H1 (cell line): ENCODE results near the gene TGM6. TPM values are rescaled to one million over a fixed set of nuclear protein-coding genes. Genes with fewer than 3 reads are reported as not detected.
A peak's percentile ranks its signal among the peaks of the same experiment; 100 is the strongest.

ENCODE experiments used
- CTCF ChIA-PET: fragments of 300-600 bp; sonication (Branson Sonifier 250); formaldehyde crosslinking; loops from one replicate; lab custom pipeline; 2021; ENCODE audit not compliant: partially characterized antibody; lab: Charles Lee
- POLR2A ChIA-PET: fragments of 300-600 bp; sonication (Branson Sonifier 250); formaldehyde crosslinking; loops from one replicate; lab custom pipeline; 2021; ENCODE audit warnings: inconsistent platforms; ENCODE audit not compliant: partially characterized antibody; lab: Charles Lee
- DNase-seq, 2 experiments: peaks; one replicate each; pipeline versions ENCODE4 v3.0.0 to v3.0.0-alpha.2; 2010 to 2022; ENCODE audit warnings: low spot score in 2 of 2, low read depth in 1 of 2, mixed read lengths in 1 of 2
- FAIRE-seq: peaks from 2 replicates; lab custom pipeline; 2011; peaks lifted over from hg19 to GRCh38; lab: Jason Lieb, UNC
- H2AFZ ChIP-seq: 2 replicates; pipeline ENCODE4 v1.8.1; 2012; ENCODE audit warnings: low read length, inconsistent platforms
- H2AK5ac ChIP-seq: 2 replicates; pipeline ENCODE4 v1.6.1; 2013; ENCODE audit warnings: low read depth, low read length
- H2BK120ac ChIP-seq: replicated peaks from 2 replicates; pipeline ENCODE3; 2013; ENCODE audit warnings: low read depth, low read length, inconsistent platforms
- H2BK12ac ChIP-seq: 2 replicates; pipeline ENCODE4 v1.6.1; 2013; ENCODE audit warnings: low read depth, low read length
- H2BK15ac ChIP-seq: 2 replicates; pipeline ENCODE4 v1.6.1; 2013; ENCODE audit warnings: low read length
- H2BK20ac ChIP-seq: 2 replicates; pipeline ENCODE4 v1.6.1; 2013; ENCODE audit warnings: low read length
- H2BK5ac ChIP-seq: 2 replicates; pipeline ENCODE4 v1.6.1; 2013; ENCODE audit warnings: low read depth, low read length
- H3K14ac ChIP-seq: 2 replicates; pipeline ENCODE4 v1.6.1; 2013; ENCODE audit warnings: inconsistent platforms; ENCODE audit not compliant: insufficient read length
- H3K18ac ChIP-seq: 2 replicates; pipeline ENCODE4 v1.6.1; 2013; ENCODE audit warnings: low read length; ENCODE audit errors: extremely low read depth
- H3K23ac ChIP-seq: 2 replicates; pipeline ENCODE4 v1.6.1; 2013; ENCODE audit warnings: inconsistent platforms; ENCODE audit not compliant: insufficient read length
- H3K23me2 ChIP-seq: 2 replicates; pipeline ENCODE4 v1.6.1; 2013; ENCODE audit warnings: low read depth, low read length
- H3K27ac ChIP-seq: 2 replicates; pipeline ENCODE4 v1.6.1; 2011; ENCODE audit warnings: low read depth, low read length, inconsistent platforms
- H3K27me3 ChIP-seq, 4 experiments: replicated peaks in 1 of 4; 1 replicate in 1 of 4; 2 replicates in 3 of 4; pipeline versions ENCODE4 v1.6.1 to v1.8.1; 2011 to 2013; ENCODE audit warnings: low read length in 3 of 4, mild to moderate bottlenecking in 3 of 4, inconsistent platforms in 2 of 4, mixed read lengths in 2 of 4, moderate library complexity in 1 of 4; ENCODE audit not compliant: control insufficient read depth in 3 of 4, insufficient read depth in 3 of 4; ENCODE audit errors: extremely low read depth in 1 of 4
- H3K36me3 ChIP-seq, 4 experiments: 2 replicates each; pipeline versions ENCODE4 v1.6.1 to v1.8.1; 2011 to 2013; ENCODE audit warnings: mild to moderate bottlenecking in 4 of 4, low read length in 3 of 4, moderate library complexity in 2 of 4, control low read depth in 1 of 4, inconsistent platforms in 1 of 4; ENCODE audit not compliant: insufficient read depth in 4 of 4, control insufficient read depth in 2 of 4
- H3K4ac ChIP-seq: replicated peaks from 2 replicates; pipeline ENCODE3; 2013; ENCODE audit warnings: low read length, low read depth, mixed read lengths, inconsistent platforms; ENCODE audit not compliant: insufficient read length
- H3K4me1 ChIP-seq, 4 experiments: replicated peaks in 1 of 4; 1 replicate in 1 of 4; 2 replicates in 3 of 4; pipeline versions ENCODE4 v1.6.1 to v1.8.1; 2011 to 2013; ENCODE audit warnings: low read length in 3 of 4, inconsistent platforms in 2 of 4, mixed read lengths in 1 of 4; ENCODE audit not compliant: insufficient read depth in 4 of 4, control insufficient read depth in 3 of 4
- H3K4me2 ChIP-seq, 2 experiments: 2 replicates each; pipeline versions ENCODE4 v1.6.1 to v1.8.1; 2011 to 2013; ENCODE audit warnings: low read depth in 2 of 2, low read length in 2 of 2, control low read depth in 1 of 2, inconsistent platforms in 1 of 2, mild to moderate bottlenecking in 1 of 2; ENCODE audit not compliant: insufficient read depth in 1 of 2
- H3K4me3 ChIP-seq, 4 experiments: fragments of 200-600, 300-600 bp in 1 of 4; sonication (generic), shearing (Covaris generic), sonication (Bioruptor Twin) in 1 of 4; 2 replicates each; pipeline versions ENCODE4 v1.5.1 to v1.8.1; 2011 to 2016; ENCODE audit warnings: low read length in 4 of 4, low read depth in 3 of 4, control low read depth in 2 of 4, inconsistent platforms in 2 of 4, mild to moderate bottlenecking in 2 of 4, mixed read lengths in 1 of 4, moderate library complexity in 1 of 4; ENCODE audit not compliant: insufficient read depth in 2 of 4; ENCODE audit errors: extremely low read depth in 1 of 4
- H3K56ac ChIP-seq: replicated peaks from 2 replicates; pipeline ENCODE3; 2013; ENCODE audit warnings: low read depth, mild to moderate bottlenecking, mixed read lengths, low read length, inconsistent platforms; ENCODE audit not compliant: insufficient read length
- H3K79me1 ChIP-seq: 2 replicates; pipeline ENCODE4 v1.6.1; 2013; ENCODE audit warnings: low read depth, low read length, control low read depth
- H3K79me2 ChIP-seq, 2 experiments: 2 replicates each; pipeline versions ENCODE4 v1.6.1 to v1.8.1; 2012 to 2013; ENCODE audit warnings: low read length in 2 of 2, mild to moderate bottlenecking in 2 of 2, inconsistent platforms in 1 of 2; ENCODE audit not compliant: insufficient read depth in 2 of 2, control insufficient read depth in 1 of 2
- H3K9ac ChIP-seq, 4 experiments: replicated peaks in 1 of 4; 1 replicate in 1 of 4; 2 replicates in 3 of 4; pipeline versions ENCODE4 v1.6.1 to v1.8.1; 2011 to 2013; ENCODE audit warnings: low read depth in 3 of 4, low read length in 3 of 4, control low read depth in 2 of 4, mild to moderate bottlenecking in 2 of 4, moderate library complexity in 2 of 4, inconsistent platforms in 1 of 4; ENCODE audit errors: extremely low read depth in 1 of 4
- H3K9me3 ChIP-seq, 2 experiments: 2 replicates each; pipeline versions ENCODE4 v1.6.1 to v1.8.1; 2012 to 2013; ENCODE audit warnings: mild to moderate bottlenecking in 2 of 2, moderate library complexity in 2 of 2, control low read depth in 1 of 2, inconsistent platforms in 1 of 2, low read depth in 1 of 2, low read length in 1 of 2, mixed read lengths in 1 of 2; ENCODE audit not compliant: insufficient read depth in 2 of 2
- H4K20me1 ChIP-seq, 2 experiments: replicated peaks in 1 of 2; 2 replicates each; pipeline versions ENCODE3 to v1.8.1; 2011 to 2013; ENCODE audit warnings: inconsistent platforms in 2 of 2, low read length in 2 of 2, mild to moderate bottlenecking in 1 of 2; ENCODE audit not compliant: insufficient read depth in 2 of 2, control insufficient read depth in 1 of 2
- H4K5ac ChIP-seq: 2 replicates; pipeline ENCODE4 v1.6.1; 2013; ENCODE audit warnings: low read length, low read depth, mixed read lengths, inconsistent platforms; ENCODE audit not compliant: insufficient read length
- H4K8ac ChIP-seq: 2 replicates; pipeline ENCODE4 v1.8.0; 2013; ENCODE audit warnings: mild to moderate bottlenecking, moderate library complexity, low read length, inconsistent platforms; ENCODE audit not compliant: insufficient read depth; ENCODE audit errors: extremely low read depth
- H4K91ac ChIP-seq: replicated peaks from 2 replicates; pipeline ENCODE3; 2013; ENCODE audit warnings: low read length, mixed read lengths, inconsistent platforms; ENCODE audit not compliant: insufficient read length
- CBX8 ChIP-seq: fragments of 300-800, 300-1000 bp; sonication (generic); IDR thresholded peaks from 2 replicates; pipeline ENCODE4 v1.7.1; 2016; ENCODE audit warnings: low read depth, low read length, borderline replicate concordance
- MAFK ChIP-seq: IDR thresholded peaks from 2 replicates; pipeline ENCODE4 v1.6.1; 2012; ENCODE audit warnings: low read depth, mild to moderate bottlenecking, improper control_type of control experiment, low read length
- SUZ12 ChIP-seq: fragments of 200-600 bp; sonication (generic); IDR thresholded peaks from 2 replicates; pipeline ENCODE4 v1.6.1; 2012; ENCODE audit warnings: mild to moderate bottlenecking, inconsistent platforms, low read length, moderate library complexity, mixed read lengths
- TAF1 ChIP-seq: IDR thresholded peaks from 2 replicates; pipeline ENCODE4 v1.6.1; 2011; ENCODE audit warnings: mild to moderate bottlenecking, low read depth, low read length
- WGBS, 2 experiments: shearing (Covaris generic) in 1 of 2; methylation state at CpG; one replicate each; pipeline versions ENCODE4 v1.1.6 to v1.1.7; 2013 to 2015; ENCODE audit warnings: low lambda C conversion rate in 2 of 2, mixed read lengths in 2 of 2, inconsistent platforms in 1 of 2, low coverage in 1 of 2, missing lambda C conversion rate in 1 of 2; ENCODE audit not compliant: insufficient replicate concordance in 2 of 2, insufficient coverage in 1 of 2, insufficient read length in 1 of 2; ENCODE audit errors: extremely low coverage in 1 of 2, missing lambda C conversion rate in 1 of 2; 5-methylcytosine and 5-hydroxymethylcytosine counted together
- polyA plus RNA-seq, 7 experiments: library from polyadenylated mRNA; depleted of rRNA in 3 of 7; stranded (reverse) in 5 of 7; unstranded in 2 of 7; fragments of >200 nt in 5 of 7; fragments of 200-250 nt in 2 of 7; gene quantifications; 1 replicate in 5 of 7; 2 replicates in 1 of 7; 4 replicates in 1 of 7; pipeline versions ENCODE4 v1.2.1 to v1.2.3, GENCODE V29; 2011 to 2013; ENCODE audit warnings: missing spikeins in 2 of 7, mixed read lengths in 2 of 7
- total RNA-seq: library from RNA; stranded (reverse); fragmentation: NEBNext Ultra II Directional; extraction: Animal tissue kit (Norgen Biotek cat#: 25700); gene quantifications from 2 replicates; pipeline ENCODE4 v1.2.1, GENCODE V29; 2021

TGM6 gene
- total and polyA plus RNA-seq, 2 of the 8 experiments (the other 6 are each of a cell fraction or from before 2014, with no cell fraction given), result 0.03 TPM; not detected in 1

DNA sequence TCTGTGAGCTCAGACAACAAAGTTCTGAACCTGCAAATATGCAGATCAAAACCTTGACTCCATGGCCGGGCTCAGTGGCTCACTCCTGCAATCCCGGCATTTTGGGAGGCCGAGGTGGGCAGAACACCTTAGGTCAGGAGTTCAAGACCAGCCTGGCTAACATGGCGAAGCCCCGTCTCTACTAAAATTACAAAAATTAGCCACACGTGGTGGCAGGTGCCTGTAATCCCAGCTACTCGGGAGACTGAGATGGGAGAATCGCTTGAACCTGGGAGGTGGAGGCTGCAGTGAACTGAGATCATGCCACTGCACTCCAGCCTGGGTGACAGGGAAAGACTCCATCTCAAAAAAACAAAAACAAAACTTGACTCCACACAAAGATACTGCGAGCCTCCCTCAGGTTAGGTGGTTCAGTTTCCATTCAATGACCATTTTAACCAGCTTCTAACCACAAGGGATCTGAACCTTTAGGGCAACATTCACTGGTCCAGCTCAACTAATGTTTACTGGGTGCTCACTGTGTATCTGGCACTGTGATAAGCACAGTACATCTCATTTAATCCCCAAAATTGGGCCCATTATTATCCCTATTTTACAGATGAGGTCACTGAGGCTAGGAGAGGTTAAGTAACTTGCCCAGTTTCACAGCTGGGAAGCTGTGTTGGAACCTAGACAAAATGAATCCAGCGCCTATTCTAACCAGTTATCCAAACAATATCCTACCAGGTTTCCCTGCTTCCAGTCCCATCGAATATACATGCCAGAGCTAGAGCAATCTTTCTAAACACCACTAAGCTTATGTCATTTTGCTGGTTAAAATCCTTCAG is 88.1 kb downstream of the TGM6 start:
- Histone ChIP-seq H3K4me3 (peak overlapping the region; percentile 91 to 99 (median 98)), H3K23ac (no peak overlapping the region), H3K36me3 (peaks cover 32 to 54% (median 38%) of the 10 kb centered on the region in 4 experiments), H2BK120ac (no peak overlapping the region), H3K9me3 (no peaks in the 10 kb centered on the region), H4K91ac (no peak overlapping the region), H3K79me1 (no peaks in the 10 kb centered on the region; the same call in none of the 2 replicates), H2BK15ac (no peak overlapping the region), H2BK5ac (no peak overlapping the region), H3K79me2 (peaks cover 35 to 61% of the 10 kb centered on the region in 2 experiments), H3K27ac (no peak overlapping the region), H3K4me1 (peaks cover 0 to 7% (median 2%) of the 10 kb centered on the region in 4 experiments; a peak in 3 of 7 replicates), H3K56ac (no peak overlapping the region), H3K4me2 (peak overlapping the region; percentile 71 to 80), H4K5ac (no peak overlapping the region), H3K23me2 (peaks cover 8% of the 10 kb centered on the region), H3K9ac (peak overlapping the region; percentile 64 to 99 (median 82)), H4K8ac (peak overlapping the region; percentile 22; the same call in 1 of the 2 replicates), H3K18ac (no peak overlapping the region), H2AK5ac (no peak overlapping the region), H2BK12ac (no peak overlapping the region), H3K14ac (no peak overlapping the region), H2BK20ac (no peak overlapping the region), H4K20me1 (peaks cover 34 to 35% of the 10 kb centered on the region in 2 experiments), H3K4ac (peak overlapping the region; percentile 63), H3K27me3 (no peaks in the 10 kb centered on the region), H2AFZ (no peak overlapping the region)
- no peak for FAIRE-seq
- DNase-seq, result no peak
- TF ChIP-seq CBX8 (no peak), MAFK (no peak), SUZ12 (no peak), TAF1 (no peak)
- 80% methylated on average over 11 of the region's 11 CpGs; no CpG with 5 or more reads in 1 of the 2 experiments for WGBS, 2 experiments
- CTCF ChIA-PET, result interaction anchor here (1.0 to 2.8 kb wide), 5 partner anchors 8 to 188 kb away, joined by 3 to 13 read pairs (median 5); no protein-coding TSS in a partner anchor
- POLR2A ChIA-PET, result interaction anchor here (0.7 to 8.2 kb wide), 26 partner anchors 8 to 718 kb away, joined by 3 to 119 read pairs (median 4); partner anchors contain the start of genes IDH3B, NOP56 and ZNF343
